Brain microvascular endothelial cell (primary cell): Measurements from ENCODE around the gene DLG5.

Source experiments
- DNase-seq: peaks from one replicate; pipeline ENCODE4 v3.0.0-alpha.2; 2020
- H3K27ac ChIP-seq: fragments of 250-450 bp; sonication (Bioruptor Pico); 2 replicates; pipeline ENCODE4 v1.5.1; 2020; ENCODE audit warnings: mild to moderate bottlenecking, moderate library complexity
- H3K27me3 ChIP-seq: fragments of 250-450 bp; sonication (Bioruptor Pico); replicated peaks from 2 replicates; pipeline ENCODE4 v1.5.1; 2020; ENCODE audit warnings: mild to moderate bottlenecking
- H3K36me3 ChIP-seq: fragments of 250-450 bp; sonication (Bioruptor Pico); replicated peaks from 2 replicates; pipeline ENCODE4 v1.5.1; 2020; ENCODE audit warnings: mild to moderate bottlenecking
- H3K4me3 ChIP-seq: 2 replicates; pipeline ENCODE4 v1.5.1; 2011; ENCODE audit warnings: low read depth, mild to moderate bottlenecking, control low read depth, low read length, moderate library complexity
- in situ Hi-C: cut with HindIII; loops from 2 replicates; pipeline ENCODE4 v1.10.0; 2017; ENCODE audit warnings: low sequenced_read_pairs, low pct_ligation_motif_present
- TF ChIP-seq, protein P1 (sequence below): IDR thresholded peaks from 2 replicates; pipeline ENCODE4 v1.5.1; 2011; ENCODE audit warnings: low read depth, mild to moderate bottlenecking, moderate library complexity, low read length, control low read depth, inconsistent platforms; ENCODE audit errors: missing control alignments

The DLG5 gene

DNA sequence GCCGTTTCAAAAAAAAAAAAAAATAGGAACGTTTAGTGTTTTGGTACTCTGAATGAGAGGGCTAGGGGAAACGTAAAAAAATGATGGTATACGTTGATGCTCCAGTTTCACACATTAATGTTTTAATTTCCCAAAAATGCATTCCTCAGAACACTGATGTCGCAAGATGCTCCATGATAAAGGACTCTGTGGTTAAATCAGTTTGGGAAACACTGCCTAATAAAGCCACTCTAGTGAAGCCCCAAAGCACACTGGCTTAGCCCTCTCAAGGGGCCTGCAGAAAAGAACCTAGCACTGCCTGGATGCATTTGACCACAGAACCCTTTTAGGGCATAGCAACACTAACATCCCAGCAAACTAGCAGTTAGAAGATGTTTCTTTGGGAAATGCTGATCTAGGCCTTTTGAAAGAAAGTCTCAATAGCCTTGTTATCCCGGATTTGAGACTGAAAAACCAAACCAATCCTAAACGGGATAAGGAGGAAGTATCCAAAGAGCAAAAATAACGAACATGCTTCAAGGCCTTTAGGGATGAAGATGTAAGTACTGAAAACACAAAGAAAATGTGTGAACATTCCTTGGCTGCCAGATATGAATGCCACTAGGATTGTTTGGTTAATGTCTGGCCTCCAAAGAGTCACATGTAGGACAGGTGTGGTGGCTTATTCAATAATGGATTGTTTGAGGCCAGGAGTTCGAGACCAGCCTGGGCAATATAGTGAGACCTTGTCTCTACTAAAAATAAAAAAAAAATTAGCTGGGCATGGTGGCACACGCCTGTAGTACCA lies 11.0 kb downstream of the DLG5 start:
- TF ChIP-seq, protein P1, sequence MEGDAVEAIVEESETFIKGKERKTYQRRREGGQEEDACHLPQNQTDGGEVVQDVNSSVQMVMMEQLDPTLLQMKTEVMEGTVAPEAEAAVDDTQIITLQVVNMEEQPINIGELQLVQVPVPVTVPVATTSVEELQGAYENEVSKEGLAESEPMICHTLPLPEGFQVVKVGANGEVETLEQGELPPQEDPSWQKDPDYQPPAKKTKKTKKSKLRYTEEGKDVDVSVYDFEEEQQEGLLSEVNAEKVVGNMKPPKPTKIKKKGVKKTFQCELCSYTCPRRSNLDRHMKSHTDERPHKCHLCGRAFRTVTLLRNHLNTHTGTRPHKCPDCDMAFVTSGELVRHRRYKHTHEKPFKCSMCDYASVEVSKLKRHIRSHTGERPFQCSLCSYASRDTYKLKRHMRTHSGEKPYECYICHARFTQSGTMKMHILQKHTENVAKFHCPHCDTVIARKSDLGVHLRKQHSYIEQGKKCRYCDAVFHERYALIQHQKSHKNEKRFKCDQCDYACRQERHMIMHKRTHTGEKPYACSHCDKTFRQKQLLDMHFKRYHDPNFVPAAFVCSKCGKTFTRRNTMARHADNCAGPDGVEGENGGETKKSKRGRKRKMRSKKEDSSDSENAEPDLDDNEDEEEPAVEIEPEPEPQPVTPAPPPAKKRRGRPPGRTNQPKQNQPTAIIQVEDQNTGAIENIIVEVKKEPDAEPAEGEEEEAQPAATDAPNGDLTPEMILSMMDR = no peak
- DNase-seq = no peak
- Histone ChIP-seq H3K4me3 (no peak overlapping the region), H3K27ac (no peak overlapping the region), H3K36me3 (no peaks in the 10 kb centered on the region), H3K27me3 (no peaks in the 10 kb centered on the region)
- in situ Hi-C loops = no loop called here

DNA sequence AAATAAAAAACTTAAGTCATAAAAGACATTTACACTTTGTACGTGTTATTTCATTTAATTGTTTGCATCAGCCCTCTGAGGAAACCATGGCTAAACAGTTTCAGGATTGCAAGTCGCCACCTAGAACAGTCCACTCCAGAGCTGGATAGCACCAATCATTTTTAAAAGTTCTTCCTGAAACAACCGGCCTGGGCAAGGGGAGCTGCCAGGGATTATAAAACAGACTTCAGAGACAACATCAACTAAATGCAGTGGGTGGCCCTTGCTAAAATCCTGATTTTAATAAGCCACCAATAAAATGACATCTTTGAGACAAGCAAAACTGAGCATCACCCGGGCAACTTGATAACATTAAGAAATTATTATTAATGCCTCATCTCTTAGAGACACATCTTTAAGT lies 13.5 kb downstream of the DLG5 start:
- no peak for DNase-seq
- H3K4me3 ChIP-seq = no peak overlapping the region
- no peaks in the 10 kb centered on the region for H3K27me3 ChIP-seq
- TF ChIP-seq, protein P1 = no peak
- H3K36me3 ChIP-seq = no peaks in the 10 kb centered on the region
- in situ Hi-C loops = no loop called here
- H3K27ac ChIP-seq = no peak overlapping the region

DNA sequence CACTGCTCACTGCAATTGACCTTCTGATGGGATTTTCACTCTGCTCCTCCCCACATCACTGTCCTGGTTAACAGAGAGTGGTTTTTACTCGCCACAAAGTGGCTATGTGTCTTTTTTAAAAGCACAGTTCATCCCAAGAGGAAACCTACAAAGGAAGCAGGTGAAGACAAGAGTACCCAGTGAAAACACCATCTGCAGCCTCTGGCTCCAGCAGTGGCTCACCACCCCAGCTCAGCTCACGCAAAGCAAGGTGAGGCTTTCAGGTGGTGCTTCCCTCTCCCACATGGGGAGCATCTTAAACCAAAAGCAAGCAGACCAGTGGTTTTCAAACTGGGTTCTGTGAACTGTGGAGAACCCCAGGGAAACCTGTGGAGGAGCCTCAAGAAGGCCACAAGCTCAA lies 14.0 kb downstream of the DLG5 start:
- H3K36me3 ChIP-seq = no peaks in the 10 kb centered on the region
- H3K27me3 ChIP-seq = no peaks in the 10 kb centered on the region
- no peak overlapping the region for H3K27ac ChIP-seq
- TF ChIP-seq, protein P1 = no peak
- in situ Hi-C loops = no loop called here
- no peak overlapping the region for H3K4me3 ChIP-seq
- no peak for DNase-seq

DNA sequence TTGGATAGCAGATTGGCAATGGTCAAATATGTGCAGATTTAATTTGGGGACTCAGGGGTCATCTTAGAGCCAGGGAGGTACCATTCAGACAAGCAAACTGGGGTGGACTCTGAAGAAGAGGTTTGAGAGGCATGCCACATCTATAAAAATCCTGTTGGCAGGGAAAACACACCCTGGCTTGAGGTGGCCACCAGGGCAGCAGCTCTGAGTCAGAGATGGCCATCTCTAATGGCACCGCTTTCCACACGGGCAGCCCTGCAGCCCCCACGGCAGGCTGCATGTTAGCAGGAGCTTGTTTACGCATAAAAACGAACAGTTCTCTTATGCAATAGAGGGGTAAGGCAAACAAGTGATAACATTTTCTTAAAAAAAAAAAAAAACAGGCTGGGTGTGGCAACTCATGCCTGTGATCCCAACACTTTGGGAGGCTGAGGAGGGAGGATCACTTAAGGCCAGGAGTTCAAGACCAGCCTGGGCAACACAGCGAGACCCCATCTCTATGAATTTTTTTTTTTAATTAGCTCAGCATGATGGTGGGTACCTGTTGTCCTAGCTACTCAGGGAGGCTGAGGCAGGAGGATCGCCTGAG lies 14.9 kb downstream of the DLG5 start:
- DNase-seq = no peak
- TF ChIP-seq, protein P1 = peak; percentile 13
- Histone ChIP-seq H3K27ac (no peak overlapping the region), H3K4me3 (no peak overlapping the region), H3K27me3 (no peaks in the 10 kb centered on the region), H3K36me3 (no peaks in the 10 kb centered on the region)
- in situ Hi-C loops = no loop called here

DNA sequence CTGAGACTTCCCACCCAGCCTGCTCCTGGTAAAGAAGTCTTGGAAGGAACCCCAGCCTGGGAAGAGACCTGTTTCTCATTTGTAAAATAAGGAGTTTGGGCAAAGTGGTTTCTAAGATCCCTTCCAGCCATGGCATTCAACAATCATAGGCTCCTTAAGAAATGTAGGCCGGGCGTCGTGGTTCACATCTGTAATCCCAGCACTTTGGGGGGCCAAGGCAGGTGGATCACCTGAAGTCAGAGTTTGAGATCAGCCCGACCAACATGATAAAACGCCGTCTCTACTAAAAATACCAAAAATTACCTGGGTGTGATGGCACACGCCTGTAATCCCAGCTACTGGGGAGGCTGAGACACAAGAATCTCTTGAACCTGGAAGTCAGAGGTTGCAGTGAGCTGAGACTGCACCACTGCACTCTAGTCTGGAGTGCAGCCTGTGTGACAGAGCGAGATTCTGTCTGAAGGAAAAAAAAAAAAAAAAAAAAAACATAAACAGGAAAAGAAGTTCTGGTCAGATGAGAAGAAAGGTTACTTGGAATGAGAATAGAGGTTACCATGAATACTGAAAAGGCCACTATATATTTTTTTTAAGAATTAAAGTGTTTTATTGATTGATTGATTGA lies 15.9 kb downstream of the DLG5 start:
- in situ Hi-C loops = no loop called here
- DNase-seq = no peak
- H3K36me3 ChIP-seq = no peaks in the 10 kb centered on the region
- TF ChIP-seq, protein P1 = no peak
- no peak overlapping the region for H3K27ac ChIP-seq
- H3K4me3 ChIP-seq = no peak overlapping the region
- no peaks in the 10 kb centered on the region for H3K27me3 ChIP-seq
